Measurements from ENCODE around the gene LGMN.

LGMN gene

GRCh38 chr14:92701826-92702225 is 46.6 kb downstream of the LGMN start:
- TF ChIP-seq KLF16 (tag by site-specific recombination; IDR thresholded peaks at IDR 0.05) (no peak), ZNF157 (tag by site-specific recombination; IDR thresholded peaks at IDR 0.05) (no peak), ZFHX2 (tag by site-specific recombination; conservative IDR thresholded peaks at IDR 0.05) (peak; percentile 38), ZNF791 (tag by site-specific recombination; IDR thresholded peaks at IDR 0.05) (no peak), KLF10 (tag by site-specific recombination; IDR thresholded peaks at IDR 0.05) (no peak), EGR2 (tag by site-specific recombination; IDR thresholded peaks at IDR 0.05; ENCODE audit: low read depth) (peak; percentile 34; the same call in 1 of the 2 replicates), GLIS2 (tag by site-specific recombination; IDR thresholded peaks at IDR 0.05) (no peak)

GRCh38 chr14:92698393-92698792 is 50.0 kb downstream of the LGMN start:
- Histone ChIP-seq H3K36me3 (ENCODE audit: control insufficient read depth in 2 of 2, insufficient read depth in 1 of 2, low read length in 2 of 2) (peaks cover 0 to under 1% of the 10 kb centered on the region in 2 experiments; a peak in 2 of 3 replicates), H3K4me1 (ENCODE audit: control insufficient read depth, insufficient read depth, low read length) (peaks cover 4% of the 10 kb centered on the region; the same call in 1 of the 2 replicates), H3K4me3 (ENCODE audit: low read depth, low read length) (no peak overlapping the region), H3K9me3 (ENCODE audit: control insufficient read depth, insufficient read depth, low read depth, low read length) (no peaks in the 10 kb centered on the region), H3K27ac (ENCODE audit: extremely low read depth, low read depth, low read length) (no peak overlapping the region)
- POLR2A ChIA-PET: interaction anchor here (0.8 kb wide), 1 partner anchor 50 kb away, joined by 3 read pairs; the partner anchor contains the start of gene LGMN
- CTCF ChIA-PET: interaction anchor here (0.8 to 3.3 kb wide), 4 partner anchors 11 to 17 kb away, joined by 4 to 15 read pairs (median 8); no protein-coding TSS in a partner anchor
- TF ChIP-seq ZNF223 (tag by site-specific recombination; IDR thresholded peaks at IDR 0.05): no peak
- TF ChIP-seq CTCF (tag by site-specific recombination; IDR thresholded peaks at IDR 0.05): no peak
- no peak for TF ChIP-seq ZNF404 (tag by site-specific recombination; IDR thresholded peaks at IDR 0.05)
- TF ChIP-seq ZNF514 (tag by site-specific recombination; IDR thresholded peaks at IDR 0.05): no peak
- TF ChIP-seq HOXA7 (CRISPR knock-in tag; IDR thresholded peaks at IDR 0.05; ENCODE audit: borderline replicate concordance): no peak
- no peak for TF ChIP-seq PRDM10 (tag by site-specific recombination; IDR thresholded peaks at IDR 0.05)
- no peak for TF ChIP-seq ZNF433 (tag by site-specific recombination; IDR thresholded peaks at IDR 0.05; ENCODE audit: low read depth)
- no peak for TF ChIP-seq ZNF169 (tag by site-specific recombination; IDR thresholded peaks at IDR 0.05)
- TF ChIP-seq ZNF391 (tag by site-specific recombination; IDR thresholded peaks at IDR 0.05; ENCODE audit: borderline replicate concordance, low read depth): no peak
- no peak for TF ChIP-seq ZNF2 (tag by site-specific recombination; IDR thresholded peaks at IDR 0.05)
- no peak for TF ChIP-seq ZNF426 (tag by site-specific recombination; IDR thresholded peaks at IDR 0.05)
- no peak for TF ChIP-seq ZNF37A (tag by site-specific recombination; IDR thresholded peaks at IDR 0.05)
- no peak for TF ChIP-seq BCL6B (tag by site-specific recombination; IDR thresholded peaks at IDR 0.05)
- no peak for TF ChIP-seq PBX3 (CRISPR knock-in tag; IDR thresholded peaks at IDR 0.05)
- TF ChIP-seq ZNF10 (tag by site-specific recombination; IDR thresholded peaks at IDR 0.05): no peak
- TF ChIP-seq ZNF248 (tag by site-specific recombination; IDR thresholded peaks at IDR 0.05): no peak
- no peak for TF ChIP-seq ZFP3 (tag by site-specific recombination; IDR thresholded peaks at IDR 0.05; ENCODE audit: low read depth)
- TF ChIP-seq ZNF221 (tag by site-specific recombination; IDR thresholded peaks at IDR 0.05; ENCODE audit: borderline replicate concordance): no peak
- no peak for TF ChIP-seq ZNF132 (tag by site-specific recombination; IDR thresholded peaks at IDR 0.05; ENCODE audit: borderline replicate concordance)
- no peak for TF ChIP-seq ZBTB48 (tag by site-specific recombination; IDR thresholded peaks at IDR 0.05)

More at GRCh38 chr14:92701826-92702225, 46.6 kb downstream of the LGMN start:
- ChIA-PET POLR2A (no interaction called here), CTCF (no interaction called here)
- H3K27ac ChIP-seq (ENCODE audit: extremely low read depth, low read depth, low read length): no peak overlapping the region
- no peak overlapping the region for H3K4me3 ChIP-seq (ENCODE audit: low read depth, low read length)
- peaks cover 0 to 27% of the 10 kb centered on the region in 2 experiments; a peak in 2 of 3 replicates for H3K36me3 ChIP-seq (ENCODE audit: control insufficient read depth in 2 of 2, insufficient read depth in 1 of 2, low read length in 2 of 2)
- H3K4me1 ChIP-seq (ENCODE audit: control insufficient read depth, insufficient read depth, low read length): peaks cover 4% of the 10 kb centered on the region; the same call in 1 of the 2 replicates
- H3K9me3 ChIP-seq (ENCODE audit: control insufficient read depth, insufficient read depth, low read depth, low read length): no peaks in the 10 kb centered on the region

Measured in HEK293 (cell line).